Vagina (tissue), 2 donors: Measurements from ENCODE around the gene PPP2R5D. TPM values are rescaled to one million over a fixed set of nuclear protein-coding genes. Genes with fewer than 3 reads are reported as not detected.

Source experiments
- DNase-seq, 2 donors: peaks; one replicate each; pipeline ENCODE4 v3.0.0-alpha.2; 2017; ENCODE audit errors: extremely low spot score in 2 of 2
- H3K27ac ChIP-seq: fragments of 200-600 bp; sonication (generic); one replicate; pipeline ENCODE4 v1.5.1; 2019
- H3K27me3 ChIP-seq: fragments of 200-600 bp; sonication (generic); one replicate; pipeline ENCODE4 v1.5.1; 2019
- H3K36me3 ChIP-seq, 2 donors: fragments of 200-600 bp; sonication (generic); one replicate each; pipeline ENCODE4 v1.5.1; 2017 to 2019
- H3K4me1 ChIP-seq: fragments of 200-600 bp; sonication (generic); one replicate; pipeline ENCODE4 v1.5.1; 2019
- H3K4me3 ChIP-seq, 2 donors: fragments of 200-600 bp; sonication (generic); 1 replicate in 1 of 2; 2 replicates in 1 of 2; pipeline ENCODE4 v1.5.1; 2016 to 2019
- H3K9me3 ChIP-seq: fragments of 200-600 bp; sonication (generic); one replicate; pipeline ENCODE4 v1.5.1; 2019
- POLR2A ChIP-seq, 2 donors: fragments of 450-650 bp; IDR thresholded peaks; one replicate each; pipeline ENCODE4 v1.6.1; 2017; ENCODE audit warnings: antibody characterized with exemption in 2 of 2, mild to moderate bottlenecking in 2 of 2, moderate library complexity in 2 of 2
- POLR2AphosphoS5 ChIP-seq, 2 donors: sonication (generic); formaldehyde crosslinking; IDR thresholded peaks; one replicate each; pipeline ENCODE4 v1.9.0; 2017; ENCODE audit warnings: antibody characterized with exemption in 2 of 2, mild to moderate bottlenecking in 2 of 2, low read depth in 1 of 2; ENCODE audit not compliant: insufficient read depth in 1 of 2
- intact Hi-C: fragments of 100-400 bp; cut with DNase I; formaldehyde crosslinking; loops from one replicate; pipeline ENCODE4 v1.15.1; 2023
- total RNA-seq: library from RNA; depleted of rRNA; stranded (reverse); fragments of >200 nt; gene quantifications from one replicate; pipeline ENCODE4 v1.2.3, GENCODE V29; 2016
- TF ChIP-seq, protein P1 (sequence below), 3 experiments: fragments of 450-650 bp in 2 of 3; fragments of 200-600 bp in 1 of 3; sonication (generic) in 1 of 3; IDR thresholded peaks; one replicate each; pipeline ENCODE4 v1.5.1; 2017 to 2019; ENCODE audit warnings: antibody characterized with exemption in 3 of 3, mild to moderate bottlenecking in 2 of 3, moderate library complexity in 2 of 3

PPP2R5D gene
- total RNA-seq, 1 donor from 2014 or later: 26.3 TPM

DNA sequence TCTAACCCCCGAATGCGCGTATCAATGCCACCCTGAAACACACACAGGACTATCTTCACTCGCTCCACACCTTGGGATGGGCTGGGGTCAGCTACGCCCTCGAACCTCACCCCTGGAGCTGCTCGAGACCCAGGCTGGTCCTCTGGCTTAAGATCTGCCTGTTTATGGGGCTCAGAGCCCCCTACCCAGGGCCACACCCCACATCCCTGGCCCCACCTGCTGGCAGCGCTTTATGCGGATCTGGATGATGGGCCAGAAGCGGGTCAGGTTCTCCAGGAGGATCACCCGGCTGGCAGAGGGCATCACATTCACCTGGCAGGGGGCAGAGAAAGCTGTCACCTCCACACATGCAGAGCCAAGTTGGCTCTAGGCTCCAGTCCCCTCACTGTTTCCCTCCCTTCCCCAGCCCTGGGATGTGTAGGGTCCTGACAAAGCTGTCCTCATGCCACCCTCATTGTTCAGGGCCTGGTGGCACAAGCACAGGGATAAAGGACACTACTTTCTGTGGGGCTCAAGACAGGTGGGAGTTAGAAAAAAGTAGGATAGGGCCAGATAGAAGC lies 61.1 kb downstream of the PPP2R5D start:
- H3K27me3 ChIP-seq: no peaks in the 10 kb centered on the region
- H3K4me3 ChIP-seq: no peak overlapping the region
- intact Hi-C loops: no loop called here
- TF ChIP-seq POLR2AphosphoS5 (IDR thresholded peaks at IDR 0.05; ENCODE audit: insufficient read depth in 1 of 2, low read depth in 1 of 2) (no peak), POLR2A (IDR thresholded peaks at IDR 0.05) (no peak)
- TF ChIP-seq, protein P1, sequence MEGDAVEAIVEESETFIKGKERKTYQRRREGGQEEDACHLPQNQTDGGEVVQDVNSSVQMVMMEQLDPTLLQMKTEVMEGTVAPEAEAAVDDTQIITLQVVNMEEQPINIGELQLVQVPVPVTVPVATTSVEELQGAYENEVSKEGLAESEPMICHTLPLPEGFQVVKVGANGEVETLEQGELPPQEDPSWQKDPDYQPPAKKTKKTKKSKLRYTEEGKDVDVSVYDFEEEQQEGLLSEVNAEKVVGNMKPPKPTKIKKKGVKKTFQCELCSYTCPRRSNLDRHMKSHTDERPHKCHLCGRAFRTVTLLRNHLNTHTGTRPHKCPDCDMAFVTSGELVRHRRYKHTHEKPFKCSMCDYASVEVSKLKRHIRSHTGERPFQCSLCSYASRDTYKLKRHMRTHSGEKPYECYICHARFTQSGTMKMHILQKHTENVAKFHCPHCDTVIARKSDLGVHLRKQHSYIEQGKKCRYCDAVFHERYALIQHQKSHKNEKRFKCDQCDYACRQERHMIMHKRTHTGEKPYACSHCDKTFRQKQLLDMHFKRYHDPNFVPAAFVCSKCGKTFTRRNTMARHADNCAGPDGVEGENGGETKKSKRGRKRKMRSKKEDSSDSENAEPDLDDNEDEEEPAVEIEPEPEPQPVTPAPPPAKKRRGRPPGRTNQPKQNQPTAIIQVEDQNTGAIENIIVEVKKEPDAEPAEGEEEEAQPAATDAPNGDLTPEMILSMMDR (IDR thresholded peaks at IDR 0.05): no peak
- H3K27ac ChIP-seq: no peak overlapping the region
- peaks cover 0 to 66% of the 10 kb centered on the region in 2 donors for H3K36me3 ChIP-seq
- no peaks in the 10 kb centered on the region for H3K9me3 ChIP-seq
- DNase-seq: no peak
- no peaks in the 10 kb centered on the region for H3K4me1 ChIP-seq

DNA sequence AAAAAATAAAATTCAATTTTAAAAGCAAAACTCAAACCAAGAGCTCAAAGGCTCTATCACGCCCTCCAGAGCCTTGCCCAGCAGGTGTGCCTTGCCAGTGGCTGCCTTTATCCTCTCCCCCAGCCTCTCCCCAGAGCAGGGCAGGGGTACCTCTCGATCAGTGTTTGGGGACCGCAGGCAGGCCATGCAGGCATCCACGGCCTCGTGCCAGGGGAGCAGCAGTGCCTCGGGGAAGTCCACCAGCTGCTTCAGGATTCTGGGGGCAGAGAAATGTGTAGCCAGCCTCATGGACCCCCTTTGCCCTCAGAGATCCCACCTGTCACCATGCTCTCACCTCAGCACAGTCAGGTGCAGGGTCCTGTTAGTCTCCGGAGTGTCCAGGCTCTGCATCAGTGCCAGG lies 63.6 kb downstream of the PPP2R5D start:
- intact Hi-C loops: no loop called here
- TF ChIP-seq, protein P1 (IDR thresholded peaks at IDR 0.05): no peak
- TF ChIP-seq POLR2A (IDR thresholded peaks at IDR 0.05) (no peak), POLR2AphosphoS5 (IDR thresholded peaks at IDR 0.05; ENCODE audit: insufficient read depth in 1 of 2, low read depth in 1 of 2) (no peak)
- DNase-seq: no peak
- Histone ChIP-seq H3K27me3 (no peaks in the 10 kb centered on the region), H3K4me3 (no peak overlapping the region), H3K36me3 (peaks cover 0 to 58% of the 10 kb centered on the region in 2 donors), H3K9me3 (no peaks in the 10 kb centered on the region), H3K27ac (no peak overlapping the region), H3K4me1 (peaks cover 21% of the 10 kb centered on the region)

DNA sequence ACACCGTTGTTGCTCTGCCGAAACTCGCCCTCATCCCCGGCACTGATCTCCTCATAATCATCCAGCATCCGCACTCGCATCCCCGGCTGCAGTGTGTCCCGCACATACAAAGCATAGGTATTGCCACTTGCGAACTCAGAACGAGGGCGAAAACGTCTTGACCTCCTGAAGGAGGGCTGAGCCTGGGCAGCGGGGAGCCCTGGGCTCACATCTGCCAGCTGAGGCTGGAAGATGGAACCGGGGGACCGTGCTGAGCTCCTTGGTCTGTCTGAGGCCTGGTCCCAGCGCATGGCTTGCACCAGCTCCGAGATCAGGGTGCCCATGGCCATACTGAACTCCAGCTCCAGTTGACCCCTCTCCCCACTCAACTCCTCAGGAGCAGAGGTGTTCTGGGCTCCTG lies 66.6 kb downstream of the PPP2R5D start:
- Histone ChIP-seq H3K27me3 (no peaks in the 10 kb centered on the region), H3K9me3 (no peaks in the 10 kb centered on the region), H3K27ac (no peak overlapping the region), H3K4me3 (no peak overlapping the region), H3K36me3 (peaks cover 0 to 35% of the 10 kb centered on the region in 2 donors), H3K4me1 (peaks cover 35% of the 10 kb centered on the region)
- DNase-seq: no peak
- intact Hi-C loops: loop anchor here (5.0 kb wide), 1 partner anchor 64 kb away; no protein-coding TSS in a partner anchor
- no peak for TF ChIP-seq POLR2A (IDR thresholded peaks at IDR 0.05)
- no peak for TF ChIP-seq POLR2AphosphoS5 (IDR thresholded peaks at IDR 0.05; ENCODE audit: insufficient read depth in 1 of 2, low read depth in 1 of 2)
- TF ChIP-seq, protein P1 (IDR thresholded peaks at IDR 0.05): no peak

DNA sequence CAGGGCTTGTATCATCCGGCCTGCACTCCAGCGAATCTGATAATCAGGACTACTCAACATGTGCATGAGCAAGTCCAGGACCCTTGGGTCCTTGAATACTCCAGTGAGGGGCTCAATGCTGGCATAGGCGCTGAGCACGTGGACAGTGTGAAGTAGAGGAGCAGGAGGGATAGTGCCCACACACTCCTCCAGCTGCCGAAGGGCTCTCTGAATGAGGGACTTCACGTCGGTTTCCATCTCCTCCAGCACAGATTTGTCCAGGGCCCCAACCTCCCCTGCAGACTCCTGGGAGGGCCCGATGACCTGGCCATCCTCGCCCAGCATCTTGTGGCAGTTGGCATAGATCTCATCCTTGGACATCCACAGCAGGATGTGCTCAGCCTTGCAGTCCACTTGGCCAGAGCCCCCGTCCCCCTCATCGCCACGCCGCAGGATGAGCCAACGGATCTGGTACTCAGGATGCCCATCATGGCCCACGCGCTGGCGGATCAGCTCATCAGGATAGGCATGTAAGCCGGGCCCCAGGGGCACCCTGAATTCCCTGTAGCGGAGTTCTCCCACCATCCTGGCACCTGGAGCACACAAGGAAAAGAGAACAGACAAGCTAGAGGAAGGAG lies 68.0 kb downstream of the PPP2R5D start:
- peaks cover 0 to 30% of the 10 kb centered on the region in 2 donors for H3K36me3 ChIP-seq
- H3K9me3 ChIP-seq: no peaks in the 10 kb centered on the region
- peak overlapping the region in 1 of 2 donors; percentile 71 for H3K4me3 ChIP-seq
- TF ChIP-seq, protein P1 (IDR thresholded peaks at IDR 0.05): no peak
- H3K27me3 ChIP-seq: no peaks in the 10 kb centered on the region
- intact Hi-C loops: loop anchor here (5.0 kb wide), 1 partner anchor 65 kb away; no protein-coding TSS in a partner anchor
- DNase-seq: no peak
- H3K27ac ChIP-seq: peak overlapping the region; percentile 88
- H3K4me1 ChIP-seq: peaks cover 35% of the 10 kb centered on the region
